Karpas-422 (cell line): ENCODE data around the gene RXRA. TPM values are rescaled to one million over a fixed set of nuclear protein-coding genes. Genes with fewer than 3 reads are reported as not detected.

ENCODE experiments used
- DNase-seq: peaks from one replicate; pipeline ENCODE4 v3.0.0-alpha.2; 2015
- H2AFZ ChIP-seq: fragments of 200-600 bp; sonication (generic); 2 replicates; pipeline ENCODE4 v1.6.1; 2014; ENCODE audit warnings: antibody characterized with exemption, low read length, mixed read lengths
- H3K27ac ChIP-seq: fragments of 200-600 bp; sonication (generic); 2 replicates; pipeline ENCODE4 v1.5.1; 2014; ENCODE audit warnings: mild to moderate bottlenecking, low read length, moderate library complexity
- H3K27me3 ChIP-seq: fragments of 200-600 bp; sonication (generic); 2 replicates; pipeline ENCODE4 v1.6.1; 2014; ENCODE audit warnings: low read length, mixed read lengths
- H3K36me3 ChIP-seq: fragments of 200-600 bp; sonication (generic); 2 replicates; pipeline ENCODE4 v1.6.1; 2014; ENCODE audit warnings: low read length, mixed read lengths; ENCODE audit not compliant: insufficient read depth
- H3K4me1 ChIP-seq: fragments of 200-600 bp; sonication (generic); 2 replicates; pipeline ENCODE4 v1.6.1; 2014; ENCODE audit warnings: mild to moderate bottlenecking, low read length, mixed read lengths
- H3K4me2 ChIP-seq: fragments of 200-600 bp; sonication (generic); 2 replicates; pipeline ENCODE4 v1.6.1; 2014; ENCODE audit warnings: low read length, low read depth, mild to moderate bottlenecking; ENCODE audit not compliant: poor library complexity, severe bottlenecking
- H3K4me3 ChIP-seq: fragments of 200-600 bp; sonication (generic); 2 replicates; pipeline ENCODE4 v1.5.1; 2014; ENCODE audit warnings: mild to moderate bottlenecking, antibody characterized with exemption, low read length, mixed read lengths
- H3K79me2 ChIP-seq: fragments of 200-600 bp; sonication (generic); 2 replicates; pipeline ENCODE4 v1.6.1; 2014; ENCODE audit warnings: mild to moderate bottlenecking, low read length, mixed read lengths
- H3K9ac ChIP-seq: fragments of 200-600 bp; sonication (generic); 2 replicates; pipeline ENCODE4 v1.6.0; 2014; ENCODE audit warnings: low read length
- H3K9me2 ChIP-seq: fragments of 200-600 bp; sonication (generic), shearing (Covaris generic); replicated peaks from 2 replicates; pipeline ENCODE4 v1.6.0; 2014; ENCODE audit warnings: mild to moderate bottlenecking, low read length, moderate library complexity; ENCODE audit not compliant: insufficient read depth
- H3K9me3 ChIP-seq: fragments of 300-700, 200-600 bp; sonication (generic); 2 replicates; pipeline ENCODE4 v1.6.1; 2014; ENCODE audit warnings: low read length, mixed read lengths
- H4K20me1 ChIP-seq: fragments of 200-600 bp; sonication (generic); 2 replicates; pipeline ENCODE4 v1.6.1; 2014; ENCODE audit warnings: mild to moderate bottlenecking, antibody characterized with exemption, low read length, low read depth; ENCODE audit not compliant: insufficient read depth
- total RNA-seq: library from RNA; depleted of rRNA; stranded (reverse); fragments of >200 nt; shearing (Covaris generic); gene quantifications from 2 replicates; pipeline ENCODE4 v1.2.3, GENCODE V29; 2014; ENCODE audit warnings: low replicate concordance

RXRA gene
- total RNA-seq, 1 experiment from 2014 or later: not detected

- Histone ChIP-seq H3K27ac (no peak overlapping the region), H3K9ac (no peak overlapping the region), H3K9me3 (no peaks in the 10 kb centered on the region), H3K4me1 (no peaks in the 10 kb centered on the region), H3K27me3 (no peaks in the 10 kb centered on the region), H3K79me2 (no peaks in the 10 kb centered on the region), H4K20me1 (no peaks in the 10 kb centered on the region), H3K4me2 (no peak overlapping the region), H3K9me2 (no peaks in the 10 kb centered on the region), H3K36me3 (no peaks in the 10 kb centered on the region), H2AFZ (no peak overlapping the region), H3K4me3 (no peak overlapping the region)
- DNase-seq: no peak
Measured at GRCh38 chr9:134341306-134341705, 15.1 kb downstream of the RXRA start.

GRCh38 chr9:134341929-134342745, 15.9 kb downstream of the RXRA start:
- no peaks in the 10 kb centered on the region for H3K9me2 ChIP-seq
- no peak overlapping the region for H3K4me2 ChIP-seq
- peaks cover 4% of the 10 kb centered on the region for H3K4me1 ChIP-seq
- no peak for DNase-seq
- H3K27me3 ChIP-seq: no peaks in the 10 kb centered on the region
- no peaks in the 10 kb centered on the region for H3K36me3 ChIP-seq
- H4K20me1 ChIP-seq: no peaks in the 10 kb centered on the region
- H3K27ac ChIP-seq: no peak overlapping the region
- H3K9me3 ChIP-seq: no peaks in the 10 kb centered on the region
- no peak overlapping the region for H3K4me3 ChIP-seq
- H2AFZ ChIP-seq: no peak overlapping the region
- H3K79me2 ChIP-seq: no peaks in the 10 kb centered on the region
- H3K9ac ChIP-seq: no peak overlapping the region

GRCh38 chr9:134342746-134343115, 16.5 kb downstream of the RXRA start:
- Histone ChIP-seq H2AFZ (no peak overlapping the region), H4K20me1 (peaks cover 3% of the 10 kb centered on the region; the same call in 1 of the 2 replicates), H3K9me3 (no peaks in the 10 kb centered on the region), H3K9me2 (no peaks in the 10 kb centered on the region), H3K79me2 (no peaks in the 10 kb centered on the region), H3K4me1 (peaks cover 10% of the 10 kb centered on the region), H3K27ac (no peak overlapping the region), H3K4me2 (no peak overlapping the region), H3K27me3 (no peaks in the 10 kb centered on the region), H3K9ac (no peak overlapping the region), H3K4me3 (no peak overlapping the region), H3K36me3 (no peaks in the 10 kb centered on the region)
- DNase-seq: no peak

- Histone ChIP-seq H3K4me3 (no peak overlapping the region), H3K9me3 (no peaks in the 10 kb centered on the region), H4K20me1 (peaks cover 8% of the 10 kb centered on the region; the same call in 1 of the 2 replicates), H3K36me3 (no peaks in the 10 kb centered on the region), H3K9me2 (no peaks in the 10 kb centered on the region), H3K27ac (no peak overlapping the region), H3K4me2 (no peak overlapping the region), H3K27me3 (no peaks in the 10 kb centered on the region), H3K79me2 (no peaks in the 10 kb centered on the region), H3K9ac (no peak overlapping the region), H2AFZ (no peak overlapping the region), H3K4me1 (peaks cover 19% of the 10 kb centered on the region)
- no peak for DNase-seq
Measured at GRCh38 chr9:134343637-134344036, 17.4 kb downstream of the RXRA start.

GRCh38 chr9:134344068-134344799, 18.0 kb downstream of the RXRA start:
- Histone ChIP-seq H3K27me3 (no peaks in the 10 kb centered on the region), H3K9ac (no peak overlapping the region), H3K9me2 (no peaks in the 10 kb centered on the region), H3K4me1 (peaks cover 21% of the 10 kb centered on the region), H3K79me2 (no peaks in the 10 kb centered on the region), H3K9me3 (no peaks in the 10 kb centered on the region), H3K27ac (no peak overlapping the region), H3K4me2 (no peak overlapping the region), H3K4me3 (no peak overlapping the region), H3K36me3 (no peaks in the 10 kb centered on the region), H2AFZ (no peak overlapping the region), H4K20me1 (peaks cover 8% of the 10 kb centered on the region; the same call in 1 of the 2 replicates)
- no peak for DNase-seq

- Histone ChIP-seq H3K27ac (no peak overlapping the region), H2AFZ (no peak overlapping the region), H3K36me3 (no peaks in the 10 kb centered on the region), H3K9me2 (no peaks in the 10 kb centered on the region), H4K20me1 (peaks cover 8% of the 10 kb centered on the region; the same call in 1 of the 2 replicates), H3K79me2 (no peaks in the 10 kb centered on the region), H3K4me3 (no peak overlapping the region), H3K27me3 (no peaks in the 10 kb centered on the region), H3K4me2 (no peak overlapping the region), H3K9ac (no peak overlapping the region), H3K4me1 (peaks cover 21% of the 10 kb centered on the region), H3K9me3 (no peaks in the 10 kb centered on the region)
- no peak for DNase-seq
Measured at GRCh38 chr9:134344800-134345310, 18.6 kb downstream of the RXRA start.

GRCh38 chr9:134345737-134346136, 19.5 kb downstream of the RXRA start:
- Histone ChIP-seq H3K36me3 (no peaks in the 10 kb centered on the region), H4K20me1 (peaks cover 8% of the 10 kb centered on the region; the same call in 1 of the 2 replicates), H3K9ac (no peak overlapping the region), H3K79me2 (no peaks in the 10 kb centered on the region), H3K9me2 (no peaks in the 10 kb centered on the region), H3K27me3 (no peaks in the 10 kb centered on the region), H3K4me1 (peaks cover 21% of the 10 kb centered on the region), H3K27ac (no peak overlapping the region), H2AFZ (no peak overlapping the region), H3K4me2 (no peak overlapping the region), H3K9me3 (no peaks in the 10 kb centered on the region), H3K4me3 (no peak overlapping the region)
- no peak for DNase-seq

- Histone ChIP-seq H3K4me2 (no peak overlapping the region), H3K9ac (no peak overlapping the region), H3K4me1 (peaks cover 21% of the 10 kb centered on the region), H3K27ac (no peak overlapping the region), H3K79me2 (no peaks in the 10 kb centered on the region), H3K9me2 (no peaks in the 10 kb centered on the region), H3K27me3 (no peaks in the 10 kb centered on the region), H4K20me1 (peaks cover 8% of the 10 kb centered on the region; the same call in 1 of the 2 replicates), H2AFZ (no peak overlapping the region), H3K4me3 (no peak overlapping the region), H3K36me3 (no peaks in the 10 kb centered on the region), H3K9me3 (no peaks in the 10 kb centered on the region)
- DNase-seq: no peak
Measured at GRCh38 chr9:134346151-134346550, 19.9 kb downstream of the RXRA start.
